ENCODE results near the gene SFXN5. TPM values are rescaled to one million over a fixed set of nuclear protein-coding genes. Genes with fewer than 3 reads are reported as not detected.

Gene SFXN5
- polyA plus RNA-seq, 2 of the 4 experiments (the other 2 are of a cell fraction), result 16.7 to 19.6 TPM

DNA sequence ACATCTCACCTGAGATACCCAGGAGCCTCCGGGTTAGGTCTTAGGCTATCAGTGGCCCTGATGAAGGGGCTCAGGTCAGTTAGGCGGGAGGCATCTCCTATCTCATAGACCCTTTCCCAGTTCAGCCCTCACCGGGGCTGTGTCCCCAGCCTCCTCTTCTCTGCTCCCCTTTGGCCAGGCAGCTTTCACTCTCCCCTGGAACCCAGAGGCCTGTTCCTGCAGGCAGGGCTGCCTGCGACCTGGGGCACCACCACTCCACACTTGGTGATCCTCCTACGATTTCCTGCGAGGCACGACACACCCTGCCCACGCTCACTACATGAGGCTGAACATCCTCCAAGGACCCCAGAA is 51.2 kb downstream of the SFXN5 start:
- H3K27ac ChIP-seq, result peak overlapping the region; percentile 38 to 68; a peak in 4 of 6 replicates
- no peaks in the 10 kb centered on the region for H3K9me3 ChIP-seq
- TF ChIP-seq, protein P1, sequence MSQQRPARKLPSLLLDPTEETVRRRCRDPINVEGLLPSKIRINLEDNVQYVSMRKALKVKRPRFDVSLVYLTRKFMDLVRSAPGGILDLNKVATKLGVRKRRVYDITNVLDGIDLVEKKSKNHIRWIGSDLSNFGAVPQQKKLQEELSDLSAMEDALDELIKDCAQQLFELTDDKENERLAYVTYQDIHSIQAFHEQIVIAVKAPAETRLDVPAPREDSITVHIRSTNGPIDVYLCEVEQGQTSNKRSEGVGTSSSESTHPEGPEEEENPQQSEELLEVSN (IDR thresholded peaks at IDR 0.05; ENCODE audit: borderline replicate concordance, low read depth), result no peak
- no peak for TF ChIP-seq FOXS1 (CRISPR knock-in tag; IDR thresholded peaks at IDR 0.05)
- TF ChIP-seq SREBF2 (IDR thresholded peaks at IDR 0.05), result no peak
- TF ChIP-seq PHF8 (IDR thresholded peaks at IDR 0.05; ENCODE audit: borderline replicate concordance, low read depth), result no peak
- no peak for TF ChIP-seq HOXA7 (CRISPR knock-in tag; IDR thresholded peaks at IDR 0.05)
- no peak for TF ChIP-seq MAZ (IDR thresholded peaks at IDR 0.05; ENCODE audit: borderline replicate concordance, low read depth, low read length)
- TF ChIP-seq, protein P2, sequence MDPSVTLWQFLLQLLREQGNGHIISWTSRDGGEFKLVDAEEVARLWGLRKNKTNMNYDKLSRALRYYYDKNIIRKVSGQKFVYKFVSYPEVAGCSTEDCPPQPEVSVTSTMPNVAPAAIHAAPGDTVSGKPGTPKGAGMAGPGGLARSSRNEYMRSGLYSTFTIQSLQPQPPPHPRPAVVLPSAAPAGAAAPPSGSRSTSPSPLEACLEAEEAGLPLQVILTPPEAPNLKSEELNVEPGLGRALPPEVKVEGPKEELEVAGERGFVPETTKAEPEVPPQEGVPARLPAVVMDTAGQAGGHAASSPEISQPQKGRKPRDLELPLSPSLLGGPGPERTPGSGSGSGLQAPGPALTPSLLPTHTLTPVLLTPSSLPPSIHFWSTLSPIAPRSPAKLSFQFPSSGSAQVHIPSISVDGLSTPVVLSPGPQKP (IDR thresholded peaks at IDR 0.05; ENCODE audit: low read depth, low read length), result no peak
- no peak for DNase-seq (ENCODE audit: low read depth in 1 of 2, low spot score in 1 of 2)
- WGBS (ENCODE audit: missing lambda C conversion rate), result 94% methylated on average over 8 of the region's 8 CpGs
- no peak overlapping the region for H3K4me3 ChIP-seq
- ChIA-PET CTCF (interaction anchor here (1.2 to 1.8 kb wide), 4 partner anchors 11 to 46 kb away, joined by 3 to 5 read pairs (median 4); no protein-coding TSS in a partner anchor), POLR2A (no interaction called here)
- H3K4me2 ChIP-seq, result no peak overlapping the region; the same call in 2 of the 3 replicates
- no peak for FAIRE-seq
- ATAC-seq, result peak in 1 of 2 experiments; percentile 24; a peak in 3 of 6 replicates
- peaks cover 22% of the 10 kb centered on the region for H3K4me1 ChIP-seq

DNA sequence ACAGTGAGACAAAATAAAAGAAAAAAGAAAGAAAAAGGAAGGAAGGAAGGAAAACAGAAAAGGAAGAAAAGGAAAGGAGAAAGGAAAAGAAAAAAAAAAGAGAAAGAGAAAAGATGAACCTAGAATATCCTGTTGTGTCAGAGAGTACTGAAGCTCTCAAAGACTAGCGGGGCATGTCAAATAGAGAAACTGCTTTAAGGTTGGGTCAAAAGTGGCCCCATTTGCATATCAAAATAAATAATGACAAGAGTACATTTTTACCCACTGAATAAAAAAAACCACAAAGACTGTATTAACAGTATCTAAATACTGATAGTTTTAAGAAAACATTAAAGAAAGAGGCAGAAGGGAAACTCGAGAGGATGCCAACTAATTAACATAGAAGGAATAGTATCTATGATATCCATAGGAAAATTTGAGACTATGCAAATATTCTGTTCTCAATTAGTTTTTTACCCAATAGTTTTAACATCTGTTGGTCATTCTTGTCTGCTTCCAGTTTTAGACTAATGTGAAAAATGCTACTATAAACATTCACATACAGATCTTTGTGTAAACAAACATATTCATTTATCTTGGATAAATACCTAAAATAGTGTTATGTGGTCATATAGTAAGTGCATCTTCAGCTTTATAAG is 53.2 kb downstream of the SFXN5 start:
- 91% methylated on average over 2 of the region's 2 CpGs for WGBS (ENCODE audit: missing lambda C conversion rate)
- Histone ChIP-seq H3K4me3 (no peak overlapping the region), H3K4me2 (no peak overlapping the region), H3K4me1 (peaks cover 22% of the 10 kb centered on the region), H3K9me3 (no peaks in the 10 kb centered on the region), H3K27ac (no peak overlapping the region)
- ATAC-seq, result no peak
- CTCF ChIA-PET, result interaction anchor here (1.8 to 1.9 kb wide), 2 partner anchors 25 to 26 kb away, joined by 5 to 7 read pairs; no protein-coding TSS in a partner anchor
- no peak for TF ChIP-seq EHMT2 (IDR thresholded peaks at IDR 0.05; ENCODE audit: low read depth)
- TF ChIP-seq RCOR1 (IDR thresholded peaks at IDR 0.05; ENCODE audit: low read depth, low read length), result no peak
- TF ChIP-seq HOXA7 (CRISPR knock-in tag; IDR thresholded peaks at IDR 0.05), result no peak
- DNase-seq (ENCODE audit: low read depth in 1 of 2, low spot score in 1 of 2), result no peak
- no peak for FAIRE-seq
- POLR2A ChIA-PET, result no interaction called here

DNA sequence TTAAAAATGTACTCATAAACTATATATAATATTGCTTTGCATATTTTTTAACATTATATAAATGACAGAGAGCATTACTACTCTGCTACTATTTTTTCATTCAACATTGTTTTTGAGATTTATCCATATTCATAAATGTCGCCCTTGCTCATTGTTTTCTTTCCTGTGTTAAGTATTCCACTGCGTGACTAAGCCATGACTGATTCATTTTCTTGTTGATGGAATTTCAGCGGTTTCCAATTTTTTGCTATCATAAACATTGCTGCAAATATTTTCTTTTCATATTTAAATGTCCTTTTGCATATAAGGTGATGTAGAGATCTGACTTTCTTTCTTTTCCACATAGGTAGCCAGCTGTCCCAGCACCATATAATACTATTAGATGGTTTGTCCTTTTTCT is 57.6 kb downstream of the SFXN5 start:
- FAIRE-seq (peak; percentile 46), DNase-seq (ENCODE audit: low read depth in 1 of 2, low spot score in 1 of 2) (no peak), ATAC-seq (no peak)
- TF ChIP-seq, protein P3, sequence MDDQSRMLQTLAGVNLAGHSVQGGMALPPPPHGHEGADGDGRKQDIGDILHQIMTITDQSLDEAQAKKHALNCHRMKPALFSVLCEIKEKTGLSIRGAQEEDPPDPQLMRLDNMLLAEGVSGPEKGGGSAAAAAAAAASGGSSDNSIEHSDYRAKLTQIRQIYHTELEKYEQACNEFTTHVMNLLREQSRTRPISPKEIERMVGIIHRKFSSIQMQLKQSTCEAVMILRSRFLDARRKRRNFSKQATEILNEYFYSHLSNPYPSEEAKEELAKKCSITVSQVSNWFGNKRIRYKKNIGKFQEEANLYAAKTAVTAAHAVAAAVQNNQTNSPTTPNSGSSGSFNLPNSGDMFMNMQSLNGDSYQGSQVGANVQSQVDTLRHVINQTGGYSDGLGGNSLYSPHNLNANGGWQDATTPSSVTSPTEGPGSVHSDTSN (IDR thresholded peaks at IDR 0.05), result no peak
- TF ChIP-seq, protein P4, sequence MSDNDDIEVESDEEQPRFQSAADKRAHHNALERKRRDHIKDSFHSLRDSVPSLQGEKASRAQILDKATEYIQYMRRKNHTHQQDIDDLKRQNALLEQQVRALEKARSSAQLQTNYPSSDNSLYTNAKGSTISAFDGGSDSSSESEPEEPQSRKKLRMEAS (IDR thresholded peaks at IDR 0.05), result no peak
- TF ChIP-seq, protein P5, sequence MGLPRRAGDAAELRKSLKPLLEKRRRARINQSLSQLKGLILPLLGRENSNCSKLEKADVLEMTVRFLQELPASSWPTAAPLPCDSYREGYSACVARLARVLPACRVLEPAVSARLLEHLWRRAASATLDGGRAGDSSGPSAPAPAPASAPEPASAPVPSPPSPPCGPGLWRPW (IDR thresholded peaks at IDR 0.05), result no peak
- TF ChIP-seq, protein P2 (IDR thresholded peaks at IDR 0.05; ENCODE audit: low read depth, low read length), result no peak
- TF ChIP-seq MYC (IDR thresholded peaks at IDR 0.05; ENCODE audit: borderline replicate concordance, low read length), result no peak
- no peak for TF ChIP-seq HEYL (CRISPR knock-in tag; IDR thresholded peaks at IDR 0.05)
- no peak for TF ChIP-seq SMC3 (IDR thresholded peaks at IDR 0.05)
- no peak for TF ChIP-seq ZNF302 (CRISPR knock-in tag; IDR thresholded peaks at IDR 0.05)
- no peak for TF ChIP-seq MAZ (IDR thresholded peaks at IDR 0.05; ENCODE audit: borderline replicate concordance, low read depth, low read length)
- TF ChIP-seq TFCP2L1 (CRISPR knock-in tag; IDR thresholded peaks at IDR 0.05), result no peak
- no peak for TF ChIP-seq RCOR1 (IDR thresholded peaks at IDR 0.05; ENCODE audit: low read depth, low read length)
- no peak for TF ChIP-seq HOXB5 (CRISPR knock-in tag; IDR thresholded peaks at IDR 0.05)
- TF ChIP-seq HOXB13 (CRISPR knock-in tag; IDR thresholded peaks at IDR 0.05; ENCODE audit: low read depth), result no peak
- TF ChIP-seq CHD4 (IDR thresholded peaks at IDR 0.05; ENCODE audit: borderline replicate concordance), result no peak
- no peak for TF ChIP-seq RAD21 (conservative IDR thresholded peaks at IDR 0.05 in 1 of 2, IDR thresholded peaks at IDR 0.05 in 1 of 2)
- no peak for TF ChIP-seq HDAC2 (IDR thresholded peaks at IDR 0.05)
- no peak for TF ChIP-seq FOSB (CRISPR knock-in tag; IDR thresholded peaks at IDR 0.05)
- no peak for TF ChIP-seq MAFK (IDR thresholded peaks at IDR 0.05; ENCODE audit: partially characterized antibody)
- TF ChIP-seq KDM1A (IDR thresholded peaks at IDR 0.05; ENCODE audit: low read depth), result no peak
- no peak overlapping the region for H3K4me2 ChIP-seq
- no peaks in the 10 kb centered on the region for H3K9me3 ChIP-seq
- H3K4me1 ChIP-seq, result no peaks in the 10 kb centered on the region
- H3K27ac ChIP-seq, result no peak overlapping the region
- CTCF ChIA-PET, result interaction anchor here (0.6 kb wide), 1 partner anchor 37 kb away, joined by 4 read pairs; no protein-coding TSS in a partner anchor
- POLR2A ChIA-PET, result no interaction called here
- H3K4me3 ChIP-seq, result no peak overlapping the region
- WGBS (ENCODE audit: missing lambda C conversion rate), result 81% methylated on average over 3 of the region's 3 CpGs
